Activated T-helper 1 cell treated with Interleukin-2 at 50 U/mL for 16 hours (primary cell): ENCODE measurements around the gene ATG101.

Source experiments
- DNase-seq: peaks from one replicate; pipeline ENCODE4 v3.0.0-alpha.2; 2020; ENCODE audit warnings: low read depth

The ATG101 gene

GRCh38 chr12:52058631-52059361, 11.0 kb upstream of the ATG101 start:
- DNase-seq, result no peak

DNA sequence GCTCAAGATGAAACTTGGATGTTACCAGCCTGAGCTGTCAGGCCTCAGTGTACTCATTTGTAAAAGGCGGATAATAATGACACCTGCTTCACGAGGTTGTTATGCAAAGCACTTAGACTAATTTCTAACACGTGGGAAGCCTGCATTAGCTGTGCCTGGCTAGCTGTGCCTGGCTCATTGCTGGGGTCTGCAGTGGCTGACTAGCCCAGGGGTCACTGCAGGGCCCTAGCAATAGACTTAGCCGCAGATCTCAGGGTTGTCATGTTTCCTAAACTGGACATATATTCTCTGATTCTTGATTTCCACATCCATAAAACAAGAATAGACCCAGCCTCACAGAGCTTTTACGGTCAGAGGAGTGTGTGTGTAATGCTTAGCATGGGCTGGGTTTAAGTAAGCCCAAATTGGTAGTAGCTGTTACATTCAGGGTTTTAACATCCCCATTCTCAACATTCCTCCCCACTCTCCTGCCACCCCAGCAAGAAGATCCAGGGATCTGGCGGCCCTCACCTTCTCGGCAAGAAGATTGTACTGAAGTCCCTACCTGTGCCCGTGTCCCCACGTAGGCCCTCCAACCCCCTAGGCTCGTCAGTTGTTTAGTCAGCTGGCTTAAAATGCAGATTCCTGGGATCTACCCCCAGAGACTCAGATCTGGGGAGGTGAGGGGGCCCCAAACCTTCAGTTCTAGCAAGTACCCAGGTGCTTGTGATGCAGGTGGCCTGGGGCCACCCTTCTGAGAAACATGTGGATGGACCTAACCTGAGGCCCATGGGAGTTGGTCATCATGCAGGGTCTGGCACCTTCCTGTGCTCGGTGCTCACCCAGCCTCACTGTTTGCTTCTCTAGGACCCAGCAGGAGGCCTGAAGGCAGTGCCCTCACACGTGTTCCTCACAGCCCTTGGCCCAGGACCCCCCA, 9.9 kb upstream of the ATG101 start:
- no peak for DNase-seq

DNA sequence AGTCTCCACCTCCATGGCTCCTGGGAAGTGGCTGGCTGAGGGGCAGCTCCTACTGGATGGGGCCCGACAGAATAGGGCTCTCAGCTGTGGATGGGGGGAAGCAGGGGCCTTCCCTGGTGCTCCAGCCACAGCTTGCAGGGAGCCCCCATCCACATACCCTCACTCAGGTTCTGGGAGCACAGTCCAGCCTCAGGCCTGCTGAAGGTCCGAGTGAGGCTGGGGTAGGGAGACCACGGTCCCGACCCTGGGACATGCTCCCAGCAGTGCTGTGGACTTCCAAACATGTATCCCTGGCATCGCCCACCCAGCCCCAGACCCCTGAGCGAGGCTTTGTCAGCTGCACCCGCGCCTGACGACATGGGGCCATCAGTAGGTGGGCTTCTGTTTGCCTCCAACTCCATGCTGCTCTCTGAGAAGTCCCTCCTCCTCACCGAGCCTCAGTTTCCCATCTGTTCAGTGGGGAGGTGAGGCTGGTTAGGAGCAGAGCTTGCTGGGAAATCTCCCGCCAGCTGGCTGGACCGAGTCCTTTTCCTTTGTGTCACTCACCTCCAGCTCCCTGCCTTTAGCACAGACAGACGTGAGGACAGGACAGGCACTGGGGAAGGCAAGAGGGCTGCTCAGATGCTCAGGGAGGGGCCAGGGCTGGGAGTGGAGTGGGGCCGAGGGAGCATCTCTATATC, 9.1 kb upstream of the ATG101 start:
- no peak for DNase-seq

DNA sequence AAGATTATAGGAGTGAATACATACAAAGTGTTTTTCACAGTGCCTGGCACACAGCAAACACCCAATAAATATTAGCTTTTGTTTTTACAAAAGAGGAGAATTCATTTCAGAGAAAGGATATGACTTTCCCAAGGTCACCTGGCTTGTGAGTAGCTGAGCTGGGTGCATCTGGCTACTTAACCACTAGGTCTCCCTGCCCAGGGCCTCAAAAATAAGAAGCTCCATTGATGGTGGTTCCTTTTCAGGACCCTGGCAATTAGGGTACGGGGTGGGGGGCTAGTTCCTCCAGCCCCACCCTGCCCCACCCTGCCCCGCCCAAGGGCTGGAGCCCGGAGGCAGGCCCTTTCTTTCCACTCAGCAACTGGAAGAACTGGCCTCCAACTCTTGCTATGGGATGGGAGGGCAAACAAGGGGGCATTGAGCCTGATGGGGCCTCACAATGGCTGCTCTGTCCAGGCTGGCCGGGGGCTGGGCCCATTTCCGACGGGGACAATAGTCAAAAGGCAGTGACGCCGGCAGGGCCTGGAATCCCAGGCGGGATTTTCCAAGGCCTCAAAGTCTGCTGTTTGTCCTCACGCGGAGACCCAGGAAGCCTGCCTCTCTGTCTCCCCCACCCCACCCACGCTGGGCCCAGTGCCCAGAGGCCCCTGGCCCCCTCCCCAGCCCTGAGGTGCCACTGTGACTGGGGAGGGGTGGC, 8.2 kb upstream of the ATG101 start:
- no peak for DNase-seq

GRCh38 chr12:52062167-52063081, 7.4 kb upstream of the ATG101 start:
- DNase-seq, result no peak

GRCh38 chr12:52063082-52063924, 6.5 kb upstream of the ATG101 start:
- DNase-seq, result no peak

GRCh38 chr12:52063981-52064649, 5.7 kb upstream of the ATG101 start:
- DNase-seq, result no peak

DNA sequence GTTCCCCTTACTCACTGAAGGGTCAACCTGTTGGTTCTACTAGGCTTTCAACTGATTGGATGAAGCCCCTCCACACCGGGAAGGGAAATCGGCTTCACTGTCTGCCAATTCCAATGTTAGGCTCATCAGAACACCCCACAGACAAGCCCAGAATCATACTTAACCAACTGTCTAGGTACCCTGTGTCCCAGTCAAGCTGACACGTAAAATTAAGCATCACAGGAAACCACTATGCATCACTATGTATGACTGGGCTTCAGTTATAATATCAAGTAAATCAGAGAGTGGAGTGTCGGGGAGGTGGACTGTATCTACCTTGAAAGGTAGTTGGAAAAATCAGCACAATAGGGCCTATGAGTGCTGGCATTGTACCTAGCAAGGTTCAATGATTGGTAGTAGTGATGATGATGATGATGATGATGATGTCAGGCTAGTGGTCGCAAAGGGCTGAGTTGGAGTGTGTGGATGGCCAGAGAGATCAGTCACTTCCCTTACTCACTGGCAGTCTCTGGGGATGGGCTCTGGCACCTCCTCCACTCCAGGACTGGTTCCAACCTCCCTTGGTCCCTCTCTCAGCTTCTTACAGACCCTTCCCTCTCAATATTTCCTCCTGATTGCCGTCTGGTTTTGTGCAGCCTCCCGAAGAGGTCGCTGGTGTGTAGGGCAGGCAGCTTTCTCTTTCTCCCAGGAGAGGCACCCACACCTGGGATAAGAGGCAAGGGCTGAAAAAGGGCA, 3.3 kb upstream of the ATG101 start:
- DNase-seq, result no peak

DNA sequence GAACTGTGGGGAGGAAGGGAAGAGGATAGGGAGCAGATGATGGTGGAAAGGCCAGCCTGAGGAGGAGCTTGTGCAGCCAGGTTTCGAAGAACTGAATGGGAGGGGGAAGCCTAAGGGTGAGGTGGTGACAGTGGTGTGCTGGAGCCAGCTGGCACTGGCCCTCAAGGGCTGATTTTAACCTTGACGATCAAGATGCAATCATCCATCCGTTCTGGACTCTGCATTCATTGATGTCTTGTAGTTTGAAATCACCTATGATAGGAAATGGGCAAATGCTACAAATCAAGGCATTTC, 2.8 kb upstream of the ATG101 start:
- no peak for DNase-seq

- DNase-seq, result no peak
Measured at GRCh38 chr12:52070185-52070925, 577 bp downstream of the ATG101 start.

DNA sequence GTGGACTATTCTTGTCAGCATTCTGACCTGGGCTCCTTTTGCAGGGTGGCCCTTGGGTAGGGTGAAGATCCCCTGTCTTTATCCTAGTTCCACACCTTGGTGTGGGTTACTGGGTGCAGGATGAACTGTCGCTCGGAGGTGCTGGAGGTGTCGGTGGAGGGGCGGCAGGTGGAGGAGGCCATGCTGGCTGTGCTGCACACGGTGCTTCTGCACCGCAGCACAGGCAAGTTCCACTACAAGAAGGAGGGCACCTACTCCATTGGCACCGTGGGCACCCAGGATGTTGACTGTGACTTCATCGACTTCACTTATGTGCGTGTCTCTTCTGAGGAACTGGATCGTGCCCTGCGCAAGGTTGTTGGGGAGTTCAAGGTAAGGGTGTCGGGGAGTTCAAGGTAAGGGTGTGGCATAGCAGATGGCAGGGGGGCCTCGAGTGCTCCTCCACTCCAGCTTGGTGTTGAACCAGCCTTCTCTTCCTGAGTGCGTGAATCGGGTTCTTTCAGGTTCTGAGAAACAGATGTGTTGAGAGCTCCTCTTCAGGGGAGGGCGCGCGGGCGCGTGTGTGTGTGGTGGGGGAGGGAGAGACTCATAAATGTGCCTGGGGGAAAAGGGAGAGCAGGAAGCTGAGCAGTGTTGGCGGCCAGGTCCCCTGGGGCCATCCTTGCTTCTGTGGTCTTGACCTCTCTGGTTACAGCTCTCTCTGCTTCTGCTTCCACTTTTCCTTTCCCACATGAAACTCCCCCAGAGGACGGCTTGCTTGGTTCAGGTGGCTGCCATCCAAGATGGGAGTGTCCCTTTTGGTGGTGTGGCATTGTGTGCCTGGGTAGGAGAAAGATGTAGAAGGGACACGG, 4.0 kb downstream of the ATG101 start:
- DNase-seq, result no peak

- DNase-seq, result no peak
Measured at GRCh38 chr12:52074971-52075724, 5.4 kb downstream of the ATG101 start.

DNA sequence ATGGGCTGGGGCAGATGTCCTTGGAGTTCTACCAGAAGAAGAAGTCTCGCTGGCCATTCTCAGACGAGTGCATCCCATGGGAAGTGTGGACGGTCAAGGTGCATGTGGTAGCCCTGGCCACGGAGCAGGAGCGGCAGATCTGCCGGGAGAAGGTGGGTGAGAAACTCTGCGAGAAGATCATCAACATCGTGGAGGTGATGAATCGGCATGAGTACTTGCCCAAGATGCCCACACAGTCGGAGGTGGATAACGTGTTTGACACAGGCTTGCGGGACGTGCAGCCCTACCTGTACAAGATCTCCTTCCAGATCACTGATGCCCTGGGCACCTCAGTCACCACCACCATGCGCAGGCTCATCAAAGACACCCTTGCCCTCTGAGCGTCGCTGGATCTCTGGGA, 7.0 kb downstream of the ATG101 start:
- no peak for DNase-seq

DNA sequence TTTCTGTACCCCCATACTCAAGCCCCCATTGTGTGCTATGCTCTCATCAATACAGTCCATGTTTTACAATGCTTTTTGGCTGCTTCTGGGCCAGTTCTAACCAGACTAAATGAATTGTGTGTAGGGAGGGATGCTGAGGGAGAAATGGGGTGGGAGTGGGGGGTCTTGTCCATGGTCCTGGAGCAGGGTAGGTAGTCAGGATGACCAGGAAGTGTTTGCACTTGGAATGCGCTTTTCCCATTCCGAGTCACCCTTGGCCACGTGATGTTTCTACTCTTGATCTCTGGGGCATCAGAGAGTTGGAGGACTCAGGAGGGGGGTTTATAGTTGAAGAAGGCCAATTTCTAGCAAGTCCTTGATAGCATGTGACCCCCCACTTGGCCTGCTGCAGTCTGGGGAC, 8.5 kb downstream of the ATG101 start:
- no peak for DNase-seq

DNA sequence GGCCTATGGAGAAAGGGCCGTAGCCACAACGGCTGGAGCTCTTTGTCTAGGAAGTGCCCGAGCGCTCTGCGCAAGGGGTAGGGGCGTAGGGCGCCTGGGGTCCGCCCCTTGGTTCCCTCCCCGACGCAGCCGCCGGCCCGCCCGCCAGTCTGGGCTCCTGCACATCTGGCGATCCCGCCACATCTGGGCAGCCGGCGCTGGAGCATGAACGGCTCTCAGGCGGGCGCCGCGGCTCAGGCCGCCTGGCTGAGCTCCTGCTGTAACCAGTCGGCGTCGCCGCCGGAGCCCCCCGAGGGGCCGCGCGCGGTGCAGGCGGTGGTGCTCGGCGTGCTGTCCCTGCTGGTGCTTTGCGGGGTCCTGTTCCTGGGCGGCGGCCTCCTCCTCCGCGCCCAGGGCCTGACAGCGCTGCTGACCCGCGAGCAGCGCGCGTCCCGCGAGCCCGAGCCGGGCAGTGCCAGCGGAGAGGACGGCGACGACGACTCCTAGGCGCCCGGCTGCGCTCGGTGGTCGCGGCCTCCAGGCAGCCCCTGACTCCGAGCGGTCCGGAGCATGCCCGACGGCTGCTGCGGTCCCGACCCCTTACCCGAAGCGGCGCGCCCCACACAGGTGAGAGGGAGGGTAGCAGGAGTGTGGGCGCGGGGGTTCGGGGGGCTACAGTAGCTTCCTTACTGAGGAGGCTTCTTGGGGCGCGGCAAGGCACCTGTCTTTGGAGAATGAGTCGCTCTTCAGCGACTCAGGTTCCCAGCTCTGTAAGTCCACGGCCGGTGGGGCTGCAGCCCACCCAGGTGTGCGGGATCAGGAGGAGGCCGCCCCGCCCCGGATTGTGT, 10.0 kb downstream of the ATG101 start, which contains the start of gene SMIM41:
Gene SMIM41, plus strand, starts transcription at position 129 of the 827 bp plus-strand sequence. Its CDS starts 76 bp downstream, at position 205.
- DNase-seq, result no peak
